T-helper 1 cell treated with Interleukin-12 subunit alpha and Interleukin-12 subunit beta and Interleukin-4 antibody, amounts not matched to agents 30 μg/mL and 1 μg/mL, for 36 hours (primary cell): ENCODE measurements around the gene LPO.

Experiments used
- H3K27ac Mint-ChIP-seq: one replicate; pipeline ENCODE4 v1.8.0; 2021; ENCODE audit warnings: mild to moderate bottlenecking, mixed read lengths
- H3K27me3 Mint-ChIP-seq: one replicate; pipeline ENCODE4 v1.8.0; 2021; ENCODE audit warnings: low read depth, mixed read lengths
- H3K36me3 Mint-ChIP-seq: one replicate; pipeline ENCODE4 v1.8.0; 2021; ENCODE audit warnings: low read depth, mixed read lengths
- H3K4me1 Mint-ChIP-seq: one replicate; pipeline ENCODE4 v1.8.0; 2021; ENCODE audit warnings: low read depth, mixed read lengths
- H3K4me3 Mint-ChIP-seq: one replicate; pipeline ENCODE4 v1.8.0; 2021; ENCODE audit warnings: mild to moderate bottlenecking, moderate library complexity, mixed read lengths
- H3K9me3 Mint-ChIP-seq: one replicate; pipeline ENCODE4 v1.8.0; 2021; ENCODE audit warnings: mixed read lengths

The LPO gene

GRCh38 chr17:58215685-58216084 lies 22.7 kb upstream of the LPO start:
- no peaks in the 10 kb centered on the region for H3K27me3 Mint-ChIP-seq
- H3K4me1 Mint-ChIP-seq, result peaks cover 20% of the 10 kb centered on the region
- H3K27ac Mint-ChIP-seq, result no peak overlapping the region
- no peaks in the 10 kb centered on the region for H3K36me3 Mint-ChIP-seq
- no peaks in the 10 kb centered on the region for H3K9me3 Mint-ChIP-seq
- H3K4me3 Mint-ChIP-seq, result no peak overlapping the region

GRCh38 chr17:58217766-58218165 lies 20.6 kb upstream of the LPO start:
- peaks cover 18% of the 10 kb centered on the region for H3K4me1 Mint-ChIP-seq
- no peak overlapping the region for H3K27ac Mint-ChIP-seq
- no peaks in the 10 kb centered on the region for H3K9me3 Mint-ChIP-seq
- no peaks in the 10 kb centered on the region for H3K36me3 Mint-ChIP-seq
- peak overlapping the region; percentile 15 for H3K4me3 Mint-ChIP-seq
- peaks cover 4% of the 10 kb centered on the region for H3K27me3 Mint-ChIP-seq

DNA sequence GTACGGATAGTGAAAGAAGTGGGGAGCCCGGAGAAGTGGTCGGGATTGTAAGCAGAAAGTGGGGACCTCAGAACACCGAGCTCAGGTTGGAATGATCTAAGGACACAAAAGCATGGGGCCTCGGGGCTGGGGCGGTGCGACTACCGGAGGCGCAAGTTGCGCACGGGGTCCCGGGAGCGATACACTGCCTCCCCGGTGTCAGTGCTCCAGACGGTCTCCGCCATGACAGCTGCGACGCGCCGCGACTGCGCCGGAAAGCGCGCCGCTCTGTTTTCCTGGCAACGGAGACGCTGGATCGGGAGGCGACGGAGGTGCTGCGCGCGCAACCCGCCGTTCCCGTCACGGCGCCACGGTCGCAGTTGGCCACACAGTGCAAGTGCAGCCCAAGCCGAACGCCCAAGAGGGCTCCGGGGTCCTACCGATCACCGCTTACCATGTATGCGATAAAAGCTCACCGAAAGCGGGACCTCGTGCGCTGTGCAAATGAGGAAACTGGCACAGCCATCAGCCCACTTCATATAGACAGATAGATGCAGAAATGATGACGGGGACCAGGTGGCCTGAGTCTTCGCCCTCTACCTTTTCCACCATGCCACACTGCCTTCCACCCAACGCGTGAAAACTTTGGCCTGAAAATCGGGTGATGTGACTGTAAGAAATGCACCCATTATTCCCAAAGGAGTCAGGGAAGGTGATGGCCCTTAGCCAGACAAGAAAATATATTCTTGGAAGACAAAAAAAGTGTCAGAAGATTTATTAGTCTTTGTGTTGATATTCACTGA lies 19.2 kb upstream of the LPO start, which contains the start of gene MKS1:
TSS of gene MKS1 (minus strand) at position 249 of the 782 bp plus-strand sequence. CDS start at position 224, 25 bp downstream.
- Mint-ChIP-seq H3K9me3 (no peaks in the 10 kb centered on the region), H3K4me1 (peaks cover 18% of the 10 kb centered on the region), H3K36me3 (no peaks in the 10 kb centered on the region), H3K27me3 (peaks cover 16% of the 10 kb centered on the region), H3K4me3 (peak within 1 kb of the TSS; percentile 92), H3K27ac (peak within 1 kb of the TSS; percentile 93)

DNA sequence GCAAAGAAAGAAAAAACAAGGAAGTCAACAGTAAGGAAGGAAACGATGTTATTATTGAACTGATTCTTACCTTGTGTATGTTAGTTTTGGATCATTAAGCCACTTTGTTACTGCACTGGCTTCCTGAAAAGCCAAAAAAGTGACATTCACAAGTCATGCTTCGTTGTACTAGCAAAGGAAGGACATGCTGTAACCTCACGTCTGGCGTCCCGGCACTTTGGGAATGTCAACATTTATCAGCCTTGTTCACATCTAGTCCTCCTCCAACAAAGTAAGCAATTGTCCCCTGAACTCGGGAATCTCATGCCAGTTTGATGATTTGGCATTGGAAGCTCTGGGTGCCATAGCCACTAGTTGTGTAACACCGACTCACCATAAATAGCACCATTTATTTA lies 18.6 kb upstream of the LPO start:
- Mint-ChIP-seq H3K36me3 (no peaks in the 10 kb centered on the region), H3K4me3 (peak overlapping the region; percentile 92), H3K27me3 (peaks cover 20% of the 10 kb centered on the region), H3K27ac (peak overlapping the region; percentile 93), H3K4me1 (peaks cover 18% of the 10 kb centered on the region), H3K9me3 (no peaks in the 10 kb centered on the region)

DNA sequence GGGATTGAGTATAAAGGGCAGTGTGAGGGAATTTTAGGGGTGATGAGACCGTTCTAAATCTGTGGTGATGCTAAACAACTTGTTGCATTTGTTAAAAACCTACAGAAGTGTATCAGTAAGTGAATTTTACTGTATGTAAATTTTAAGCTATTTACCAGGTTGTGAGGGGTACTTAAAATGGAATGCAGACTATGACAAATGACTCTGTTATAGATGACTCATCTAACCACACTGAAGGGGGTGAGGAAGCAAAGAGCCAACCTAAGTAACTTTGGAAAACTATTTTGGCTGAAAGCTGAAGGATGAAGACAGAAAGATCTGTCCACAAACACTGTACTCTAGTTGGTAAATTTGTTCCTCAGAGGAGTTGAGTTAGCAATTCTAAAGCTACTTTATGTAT lies 14.1 kb upstream of the LPO start:
- Mint-ChIP-seq H3K4me3 (no peak overlapping the region), H3K27ac (no peak overlapping the region), H3K36me3 (no peaks in the 10 kb centered on the region), H3K9me3 (no peaks in the 10 kb centered on the region), H3K27me3 (peaks cover 49% of the 10 kb centered on the region), H3K4me1 (peaks cover 6% of the 10 kb centered on the region)

GRCh38 chr17:58227733-58228132 lies 10.7 kb upstream of the LPO start:
- Mint-ChIP-seq H3K4me1 (peaks cover 1% of the 10 kb centered on the region), H3K36me3 (no peaks in the 10 kb centered on the region), H3K9me3 (no peaks in the 10 kb centered on the region), H3K4me3 (no peak overlapping the region), H3K27me3 (peaks cover 64% of the 10 kb centered on the region), H3K27ac (no peak overlapping the region)

- Mint-ChIP-seq H3K27ac (no peak overlapping the region), H3K36me3 (no peaks in the 10 kb centered on the region), H3K9me3 (no peaks in the 10 kb centered on the region), H3K4me3 (no peak overlapping the region), H3K27me3 (peaks cover 58% of the 10 kb centered on the region), H3K4me1 (peaks cover 1% of the 10 kb centered on the region)
Observed at GRCh38 chr17:58228679-58229078, 9.7 kb upstream of the LPO start.

DNA sequence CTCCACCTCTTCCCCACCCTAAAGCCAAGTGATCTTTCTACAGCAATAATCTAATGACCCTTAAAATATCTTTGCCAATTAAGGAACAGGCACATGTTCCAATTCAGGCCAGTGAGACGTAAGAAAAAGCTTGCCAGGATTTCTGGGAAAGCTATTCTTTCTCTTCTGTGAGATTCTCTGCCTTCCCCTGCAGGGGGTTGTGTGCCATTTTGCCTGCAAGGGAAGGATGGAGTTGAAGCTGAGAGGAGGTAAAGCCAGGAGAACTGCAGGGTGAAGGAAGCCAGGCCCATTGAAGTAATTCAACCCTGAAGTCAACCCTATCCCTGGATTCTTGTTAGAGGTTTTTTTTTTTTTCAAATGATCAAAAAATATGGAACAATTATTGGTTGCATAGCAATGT lies 9.0 kb upstream of the LPO start:
- no peaks in the 10 kb centered on the region for H3K9me3 Mint-ChIP-seq
- no peaks in the 10 kb centered on the region for H3K36me3 Mint-ChIP-seq
- H3K4me3 Mint-ChIP-seq, result no peak overlapping the region
- H3K27ac Mint-ChIP-seq, result no peak overlapping the region
- peaks cover 56% of the 10 kb centered on the region for H3K27me3 Mint-ChIP-seq
- peaks cover 1% of the 10 kb centered on the region for H3K4me1 Mint-ChIP-seq

DNA sequence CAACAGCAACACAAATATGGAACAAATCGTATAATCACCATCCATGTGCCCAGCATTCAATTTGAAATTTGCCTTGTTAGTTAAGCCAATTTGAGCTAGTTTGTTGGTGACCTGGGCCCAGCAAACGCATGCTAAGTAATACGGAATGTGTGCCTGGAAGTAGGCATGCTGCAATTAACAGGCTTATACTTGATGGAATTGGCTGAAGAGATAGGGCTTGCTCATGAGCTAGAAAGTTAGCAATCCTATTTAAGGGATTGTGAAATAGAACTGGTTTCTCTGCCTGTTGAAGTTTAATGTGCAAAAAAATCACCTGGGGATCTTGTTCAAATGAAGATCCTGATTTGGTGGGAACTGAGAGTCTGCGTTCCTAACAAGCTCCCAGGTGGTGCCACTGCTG lies 8.5 kb upstream of the LPO start:
- Mint-ChIP-seq H3K27ac (no peak overlapping the region), H3K4me3 (no peak overlapping the region), H3K27me3 (peaks cover 57% of the 10 kb centered on the region), H3K9me3 (no peaks in the 10 kb centered on the region), H3K4me1 (peaks cover 1% of the 10 kb centered on the region), H3K36me3 (no peaks in the 10 kb centered on the region)

- peaks cover 1% of the 10 kb centered on the region for H3K4me1 Mint-ChIP-seq
- no peak overlapping the region for H3K4me3 Mint-ChIP-seq
- H3K36me3 Mint-ChIP-seq, result no peaks in the 10 kb centered on the region
- H3K27ac Mint-ChIP-seq, result no peak overlapping the region
- no peaks in the 10 kb centered on the region for H3K9me3 Mint-ChIP-seq
- H3K27me3 Mint-ChIP-seq, result peaks cover 63% of the 10 kb centered on the region
Observed at GRCh38 chr17:58231641-58232040, 6.7 kb upstream of the LPO start.

GRCh38 chr17:58232707-58233156 lies 5.7 kb upstream of the LPO start:
- Mint-ChIP-seq H3K27me3 (peaks cover 61% of the 10 kb centered on the region), H3K9me3 (no peaks in the 10 kb centered on the region), H3K4me1 (peaks cover 1% of the 10 kb centered on the region), H3K27ac (no peak overlapping the region), H3K36me3 (no peaks in the 10 kb centered on the region), H3K4me3 (no peak overlapping the region)

GRCh38 chr17:58233543-58233942 lies 4.8 kb upstream of the LPO start:
- Mint-ChIP-seq H3K27me3 (peaks cover 57% of the 10 kb centered on the region), H3K4me1 (peaks cover 1% of the 10 kb centered on the region)

GRCh38 chr17:58234512-58234911 lies 3.9 kb upstream of the LPO start:
- H3K4me3 Mint-ChIP-seq, result no peak overlapping the region

More at GRCh38 chr17:58233543-58233942, 4.8 kb upstream of the LPO start:
- H3K9me3 Mint-ChIP-seq, result no peaks in the 10 kb centered on the region
- H3K27ac Mint-ChIP-seq, result no peak overlapping the region
- no peak overlapping the region for H3K4me3 Mint-ChIP-seq
- no peaks in the 10 kb centered on the region for H3K36me3 Mint-ChIP-seq

DNA sequence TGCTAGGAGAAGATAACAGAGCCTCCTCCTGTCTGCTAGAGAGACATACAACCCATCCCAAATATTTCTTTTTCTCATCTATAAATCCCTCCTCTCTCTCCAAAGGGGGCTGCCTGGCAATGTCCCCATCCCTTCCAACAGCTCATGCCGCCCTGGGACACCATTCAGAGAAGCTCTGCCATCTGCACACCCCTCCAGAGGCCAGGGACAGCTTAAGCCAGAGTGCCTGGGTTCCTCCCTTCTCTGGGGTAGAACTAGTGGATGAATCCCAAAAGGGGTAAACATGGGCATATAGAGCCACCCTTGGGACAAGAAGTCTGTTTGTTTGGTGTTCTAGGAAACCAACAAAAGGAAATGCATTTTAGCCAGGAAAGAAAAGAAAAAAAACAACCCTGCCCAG lies 2.6 kb upstream of the LPO start:
- Mint-ChIP-seq H3K9me3 (no peaks in the 10 kb centered on the region), H3K4me3 (no peak overlapping the region), H3K27me3 (peaks cover 70% of the 10 kb centered on the region), H3K4me1 (peaks cover 1% of the 10 kb centered on the region), H3K36me3 (no peaks in the 10 kb centered on the region), H3K27ac (no peak overlapping the region)

More at GRCh38 chr17:58234512-58234911, 3.9 kb upstream of the LPO start:
- Mint-ChIP-seq H3K27ac (no peak overlapping the region), H3K36me3 (no peaks in the 10 kb centered on the region), H3K4me1 (peaks cover 1% of the 10 kb centered on the region), H3K9me3 (no peaks in the 10 kb centered on the region), H3K27me3 (peaks cover 61% of the 10 kb centered on the region)

DNA sequence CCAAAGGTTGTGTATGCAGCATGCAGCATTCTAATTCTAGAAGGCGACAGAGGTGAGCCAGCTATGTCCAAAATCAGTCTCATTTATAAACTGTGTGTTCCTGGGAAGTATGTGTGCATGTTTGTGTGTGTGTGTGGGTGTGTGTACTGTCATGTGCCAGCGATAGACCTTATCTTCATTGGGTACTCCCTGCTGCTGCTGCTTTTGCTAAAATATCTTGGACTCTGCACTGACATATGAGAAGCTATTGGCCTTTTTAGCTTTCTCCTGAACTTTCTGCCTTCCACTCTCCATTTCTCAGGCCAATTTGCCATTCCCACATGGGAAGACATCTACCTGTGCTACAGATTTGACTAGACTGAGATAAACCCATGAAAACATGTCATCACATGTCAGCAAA lies 2.0 kb upstream of the LPO start:
- peaks cover 69% of the 10 kb centered on the region for H3K27me3 Mint-ChIP-seq
- H3K4me3 Mint-ChIP-seq, result no peak overlapping the region
- H3K9me3 Mint-ChIP-seq, result no peaks in the 10 kb centered on the region
- H3K4me1 Mint-ChIP-seq, result peaks cover 1% of the 10 kb centered on the region
- H3K36me3 Mint-ChIP-seq, result no peaks in the 10 kb centered on the region
- no peak overlapping the region for H3K27ac Mint-ChIP-seq
